Measurements from ENCODE around the gene DCLK3.
A peak's percentile ranks its signal among the peaks of the same experiment; 100 is the strongest.

The DCLK3 gene

GRCh38 chr3:36707623-36708409 is 56.5 kb downstream of the DCLK3 start:
- no peak for DNase-seq (ENCODE audit: low read depth, low spot score)

- DNase-seq (ENCODE audit: low read depth, low spot score) = no peak
Observed at GRCh38 chr3:36705015-36705414, 59.3 kb downstream of the DCLK3 start.

GRCh38 chr3:36704280-36704679 is 60.1 kb downstream of the DCLK3 start:
- no peak for DNase-seq (ENCODE audit: low read depth, low spot score)

- DNase-seq (ENCODE audit: low read depth, low spot score) = no peak
Observed at GRCh38 chr3:36701249-36701572, 63.1 kb downstream of the DCLK3 start.

- peak; percentile 74 for DNase-seq (ENCODE audit: low read depth, low spot score)
Observed at GRCh38 chr3:36700537-36701248, 63.7 kb downstream of the DCLK3 start.

GRCh38 chr3:36698314-36698713 is 66.0 kb downstream of the DCLK3 start:
- DNase-seq (ENCODE audit: low read depth, low spot score) = peak; percentile 29

- peak; percentile 14 for DNase-seq (ENCODE audit: low read depth, low spot score)
Observed at GRCh38 chr3:36697229-36698001, 66.9 kb downstream of the DCLK3 start.

GRCh38 chr3:36696799-36697198 is 67.6 kb downstream of the DCLK3 start:
- DNase-seq (ENCODE audit: low read depth, low spot score) = no peak

- no peak for DNase-seq (ENCODE audit: low read depth, low spot score)
Observed at GRCh38 chr3:36695769-36696137, 68.6 kb downstream of the DCLK3 start.

- no peak for DNase-seq (ENCODE audit: low read depth, low spot score)
Observed at GRCh38 chr3:36695113-36695768, 69.1 kb downstream of the DCLK3 start.

- no peak for DNase-seq (ENCODE audit: low read depth, low spot score)
Observed at GRCh38 chr3:36693670-36694069, 70.7 kb downstream of the DCLK3 start.

GRCh38 chr3:36689560-36689959 is 74.8 kb downstream of the DCLK3 start:
- DNase-seq (ENCODE audit: low read depth, low spot score) = no peak

- DNase-seq (ENCODE audit: low read depth, low spot score) = no peak
Observed at GRCh38 chr3:36688815-36689214, 75.5 kb downstream of the DCLK3 start.

- DNase-seq (ENCODE audit: low read depth, low spot score) = no peak
Observed at GRCh38 chr3:36686516-36686915, 77.8 kb downstream of the DCLK3 start.

GRCh38 chr3:36681867-36682266 is 82.5 kb downstream of the DCLK3 start:
- DNase-seq (ENCODE audit: low read depth, low spot score) = no peak

- DNase-seq (ENCODE audit: low read depth, low spot score) = peak; percentile 16
Observed at GRCh38 chr3:36680952-36681351, 83.4 kb downstream of the DCLK3 start.

- DNase-seq (ENCODE audit: low read depth, low spot score) = no peak
Observed at GRCh38 chr3:36679384-36680200, 84.8 kb downstream of the DCLK3 start.

- no peak for DNase-seq (ENCODE audit: low read depth, low spot score)
Observed at GRCh38 chr3:36678216-36679013, 85.9 kb downstream of the DCLK3 start.

- DNase-seq (ENCODE audit: low read depth, low spot score) = peak; percentile 11
Observed at GRCh38 chr3:36677331-36678007, 86.9 kb downstream of the DCLK3 start.

GRCh38 chr3:36674816-36675215 is 89.5 kb downstream of the DCLK3 start:
- no peak for DNase-seq (ENCODE audit: low read depth, low spot score)

Measured in ELF-1 (cell line).